ENCODE data around the gene CHRM4.

DNA sequence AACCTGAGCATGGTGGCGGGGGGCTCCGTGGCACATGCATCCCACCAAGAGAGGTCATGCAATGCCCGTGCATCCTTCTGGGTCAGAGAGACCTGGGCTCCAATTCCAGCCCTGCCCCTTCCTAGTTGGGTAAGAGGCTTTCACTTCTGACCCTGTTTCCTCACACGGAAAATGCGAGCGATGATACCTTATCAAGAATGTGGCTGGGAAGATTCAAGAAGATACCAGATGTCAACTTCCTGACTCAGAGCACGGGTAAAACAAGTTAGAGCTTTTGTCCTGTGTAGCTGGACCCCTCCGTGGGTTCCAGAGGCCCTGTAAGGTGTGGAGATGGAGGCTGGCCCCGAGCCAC lies 53.0 kb downstream of the CHRM4 start:
- TF ChIP-seq POLR2A (IDR thresholded peaks at IDR 0.05; ENCODE audit: low read depth, low read length): no peak
- no peak for TF ChIP-seq POLR2AphosphoS5 (IDR thresholded peaks at IDR 0.05; ENCODE audit: low read depth, low read length)
- TF ChIP-seq TAF1 (IDR thresholded peaks at IDR 0.05; ENCODE audit: low read depth, low read length): no peak
- TF ChIP-seq POU2F2 (IDR thresholded peaks at IDR 0.05; ENCODE audit: low read depth, low read length): no peak

Measured in GM12891 (cell line).